CD4-positive, alpha-beta T cell treated with Interleukin-1 beta for 1 hour (primary cell): ENCODE measurements around the gene SPEM3.
"Not testable (repeated sequence)": the region's sequence is repeated elsewhere in the genome, so short reads cannot be mapped to it uniquely, and the experiment has no call there.

ENCODE experiments used
- DNase-seq, 2 donors: peaks; one replicate each; pipeline ENCODE4 v3.0.0-alpha.2; 2020 to 2022

The SPEM3 gene

GRCh38 chr17:7475764-7476422, 47.2 kb downstream of the SPEM3 start:
- peak in 1 of 2 donors; percentile 55 for DNase-seq

DNA sequence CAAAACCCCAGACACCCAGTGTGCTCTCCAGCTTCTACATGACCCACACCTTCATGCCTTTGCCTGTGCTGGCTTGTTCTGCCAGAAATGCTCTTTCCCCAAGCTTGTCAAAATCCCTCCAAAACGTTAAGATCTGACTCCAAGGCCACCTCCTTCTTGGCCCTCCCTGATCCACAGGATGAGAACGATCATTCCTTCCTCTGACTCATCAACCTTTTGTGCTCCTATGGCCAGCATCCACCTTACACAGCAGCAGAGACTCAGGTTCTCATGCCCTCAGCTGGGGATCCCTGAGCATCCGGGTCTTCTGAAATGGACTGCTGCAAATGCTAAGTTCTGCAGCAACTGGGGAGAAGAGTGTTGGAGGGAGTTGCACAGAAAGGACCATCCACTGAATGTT, 47.8 kb downstream of the SPEM3 start:
- no peak for DNase-seq

GRCh38 chr17:7476951-7477350, 48.3 kb downstream of the SPEM3 start:
- DNase-seq, result no peak

- DNase-seq, result peak in 1 of 2 donors; percentile 45
Observed at GRCh38 chr17:7477392-7478275, 49.0 kb downstream of the SPEM3 start.

GRCh38 chr17:7478276-7479212, 49.9 kb downstream of the SPEM3 start:
- peak; percentile 83 to 84 for DNase-seq

GRCh38 chr17:7479213-7480088, 50.8 kb downstream of the SPEM3 start, which contains the start of gene ZBTB4:
Gene ZBTB4, minus strand, starts transcription at chr17:7479631. Its CDS starts 12,830 bp downstream, at chr17:7466801.
- DNase-seq, result peak; percentile 73 to 79

- DNase-seq, result no peak
Observed at GRCh38 chr17:7480089-7480384, 51.4 kb downstream of the SPEM3 start.

GRCh38 chr17:7481275-7481674, 52.6 kb downstream of the SPEM3 start, which contains the start of gene SLC35G6:
Gene SLC35G6, plus strand, starts transcription at chr17:7481446. Its CDS starts 71 bp downstream, at chr17:7481517.
- not testable (repeated sequence) for DNase-seq

DNA sequence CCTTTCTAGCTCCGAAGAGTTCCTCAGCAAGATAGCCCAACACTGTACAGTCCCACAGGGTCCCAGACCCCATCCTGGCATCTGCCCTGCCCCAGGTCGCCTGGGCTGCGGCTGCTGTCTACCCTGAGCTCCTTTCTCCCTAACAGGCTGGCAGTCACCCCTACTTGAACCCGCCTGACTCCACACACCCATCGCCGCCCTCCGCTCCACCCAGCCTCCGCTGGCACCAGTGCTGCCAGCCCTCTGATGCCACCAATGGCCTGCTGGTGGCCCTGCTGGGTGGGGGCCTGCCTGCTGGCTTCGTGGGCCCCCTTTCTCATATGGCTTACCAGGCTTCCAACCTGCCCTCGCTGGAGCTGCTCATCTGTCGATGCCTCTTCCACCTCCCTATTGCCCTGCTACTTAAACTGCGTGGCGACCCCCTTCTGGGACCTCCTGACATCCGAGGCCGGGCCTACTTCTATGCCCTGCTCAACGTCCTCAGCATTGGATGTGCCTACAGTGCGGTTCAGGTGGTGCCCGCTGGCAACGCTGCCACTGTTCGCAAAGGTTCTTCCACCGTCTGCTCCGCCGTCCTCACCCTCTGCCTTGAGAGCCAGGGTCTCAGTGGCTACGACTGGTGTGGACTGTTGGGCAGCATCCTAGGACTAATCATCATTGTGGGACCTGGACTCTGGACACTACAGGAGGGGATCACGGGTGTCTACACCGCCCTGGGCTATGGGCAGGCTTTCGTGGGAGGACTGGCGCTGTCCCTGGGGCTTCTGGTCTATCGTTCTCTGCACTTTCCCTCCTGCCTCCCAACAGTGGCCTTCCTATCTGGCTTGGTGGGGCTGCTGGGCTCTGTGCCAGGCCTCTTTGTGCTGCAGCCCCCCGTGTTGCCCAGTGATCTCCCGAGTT, 53.4 kb downstream of the SPEM3 start:
- DNase-seq, result not testable (repeated sequence)
